Activated CD4-positive, alpha-beta T cell treated with anti-CD3 and anti-CD28 coated beads, Interleukin-2, amount 10 ng/mL, durations not matched to agents 7 days and 5 days (primary cell): ENCODE results near the gene MIPOL1. TPM values are rescaled to one million over a fixed set of nuclear protein-coding genes. Genes with fewer than 3 reads are reported as not detected.
A peak's percentile ranks its signal among the peaks of the same experiment; 100 is the strongest.
"Not testable (repeated sequence)": the region's sequence is repeated elsewhere in the genome, so short reads cannot be mapped to it uniquely, and the experiment has no call there.

Experiments
- CTCF ChIA-PET: fragments of 350-600 bp; sonication (Branson Sonifier 250); formaldehyde crosslinking; loops from one replicate; lab custom pipeline; 2021; ENCODE audit warnings: antibody characterized with exemption; lab: Charles Lee
- POLR2A ChIA-PET: fragments of 350-600 bp; sonication (Branson Sonifier 250); formaldehyde crosslinking; loops from one replicate; lab custom pipeline; 2021; ENCODE audit warnings: antibody characterized with exemption; lab: Charles Lee
- DNase-seq: peaks from one replicate; pipeline ENCODE4 v3.0.0-alpha.2; 2020
- H3K27ac Mint-ChIP-seq: one replicate; pipeline ENCODE4 v1.8.0; 2021; ENCODE audit warnings: mild to moderate bottlenecking, moderate library complexity, mixed read lengths
- H3K27me3 Mint-ChIP-seq: one replicate; pipeline ENCODE4 v1.8.0; 2021; ENCODE audit warnings: mixed read lengths
- H3K36me3 Mint-ChIP-seq: one replicate; pipeline ENCODE4 v1.8.0; 2021; ENCODE audit warnings: low read depth, mixed read lengths
- H3K4me1 Mint-ChIP-seq: one replicate; pipeline ENCODE4 v1.8.0; 2021; ENCODE audit warnings: mixed read lengths
- H3K4me3 Mint-ChIP-seq: one replicate; pipeline ENCODE4 v1.8.0; 2021; ENCODE audit warnings: mild to moderate bottlenecking, moderate library complexity, mixed read lengths
- H3K9me3 Mint-ChIP-seq: one replicate; pipeline ENCODE4 v1.8.0; 2021; ENCODE audit warnings: mixed read lengths
- total RNA-seq, 2 experiments: library from RNA; stranded (reverse); gene quantifications; one replicate each; pipeline ENCODE4 v1.2.3, GENCODE V29; 2021

The MIPOL1 gene
- total RNA-seq, 2 experiments from 2014 or later: not detected

DNA sequence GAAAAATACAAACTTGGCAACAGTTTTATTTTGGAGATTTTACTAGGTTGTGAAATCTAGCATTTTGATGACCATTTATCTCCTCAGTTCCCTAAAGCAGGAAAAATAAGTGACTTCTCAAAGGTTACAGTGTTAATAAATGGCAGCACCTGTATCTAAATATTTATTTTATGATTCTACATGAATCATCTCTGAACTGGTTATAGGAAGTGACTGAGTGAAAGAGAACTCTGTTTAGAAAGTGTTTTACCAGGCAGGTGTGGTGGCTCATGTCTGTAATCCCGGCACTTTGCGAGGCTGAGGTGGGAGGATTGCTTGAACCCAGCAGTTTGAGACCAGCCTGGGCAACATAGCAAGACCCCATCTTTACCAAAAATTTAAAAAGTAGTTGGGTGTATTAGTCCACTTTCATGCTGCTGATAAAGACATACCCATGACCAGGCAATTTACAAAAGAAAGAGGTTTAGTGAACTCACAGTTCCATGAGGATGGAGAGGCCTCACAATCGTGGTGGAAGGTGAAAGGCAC is 26.3 kb downstream of the MIPOL1 start:
- Mint-ChIP-seq H3K9me3 (peaks cover 17% of the 10 kb centered on the region), H3K27me3 (no peaks in the 10 kb centered on the region), H3K4me3 (no peak overlapping the region), H3K4me1 (no peaks in the 10 kb centered on the region), H3K36me3 (no peaks in the 10 kb centered on the region), H3K27ac (no peak overlapping the region)
- ChIA-PET CTCF (no interaction called here), POLR2A (no interaction called here)
- DNase-seq: no peak

GRCh38 chr14:37225668-37226067 is 27.9 kb downstream of the MIPOL1 start:
- H3K27ac Mint-ChIP-seq, H3K36me3 Mint-ChIP-seq, POLR2A ChIA-PET, CTCF ChIA-PET, H3K4me3 Mint-ChIP-seq, DNase-seq, H3K27me3 Mint-ChIP-seq, H3K4me1 Mint-ChIP-seq: not testable (repeated sequence)
- peaks cover 17% of the 10 kb centered on the region for H3K9me3 Mint-ChIP-seq

DNA sequence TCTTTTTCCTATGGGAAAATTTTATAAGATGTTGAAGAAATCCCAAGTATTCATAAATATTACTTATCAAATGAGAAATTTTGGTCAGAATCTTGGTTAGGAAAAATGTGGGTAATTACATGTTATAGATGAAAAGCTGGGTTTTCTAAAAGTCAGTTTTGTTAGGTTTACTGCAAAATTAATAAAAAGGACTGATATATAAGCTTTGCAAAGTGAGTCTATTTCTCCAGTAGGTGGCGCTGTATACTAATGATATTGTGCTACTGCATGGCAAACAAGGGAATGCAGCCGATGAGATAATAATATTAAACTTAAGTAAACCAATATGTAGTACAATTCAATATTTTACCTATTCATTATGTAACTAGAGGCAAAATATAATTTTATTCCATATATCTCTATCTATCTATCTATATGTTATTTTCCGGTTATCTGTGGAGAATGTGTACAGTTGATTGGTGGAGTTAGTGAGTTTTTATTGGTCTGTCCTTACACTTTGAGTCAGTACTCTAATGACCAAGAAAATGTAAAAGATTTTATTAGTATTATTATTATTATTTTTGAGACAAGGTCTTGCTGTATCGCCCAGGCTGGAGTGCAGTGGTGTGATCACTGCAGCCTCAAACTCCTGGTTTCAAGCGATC is 32.9 kb downstream of the MIPOL1 start:
- peaks cover 9% of the 10 kb centered on the region for H3K9me3 Mint-ChIP-seq
- CTCF ChIA-PET: interaction anchor here (0.5 kb wide), 1 partner anchor 21 kb away, joined by 3 read pairs; no protein-coding TSS in a partner anchor
- no peak overlapping the region for H3K4me3 Mint-ChIP-seq
- no peaks in the 10 kb centered on the region for H3K4me1 Mint-ChIP-seq
- no peak overlapping the region for H3K27ac Mint-ChIP-seq
- no peaks in the 10 kb centered on the region for H3K36me3 Mint-ChIP-seq
- POLR2A ChIA-PET: no interaction called here
- peak; percentile 46 for DNase-seq
- no peaks in the 10 kb centered on the region for H3K27me3 Mint-ChIP-seq

- H3K36me3 Mint-ChIP-seq: no peaks in the 10 kb centered on the region
- no peak for DNase-seq
- H3K9me3 Mint-ChIP-seq: no peaks in the 10 kb centered on the region
- no peaks in the 10 kb centered on the region for H3K4me1 Mint-ChIP-seq
- ChIA-PET CTCF (no interaction called here), POLR2A (no interaction called here)
- no peak overlapping the region for H3K27ac Mint-ChIP-seq
- H3K4me3 Mint-ChIP-seq: no peak overlapping the region
- no peaks in the 10 kb centered on the region for H3K27me3 Mint-ChIP-seq
Measured at GRCh38 chr14:37232907-37233481, 35.3 kb downstream of the MIPOL1 start.

GRCh38 chr14:37234222-37234621 is 36.5 kb downstream of the MIPOL1 start:
- Mint-ChIP-seq H3K9me3 (no peaks in the 10 kb centered on the region), H3K4me3 (no peak overlapping the region), H3K27me3 (no peaks in the 10 kb centered on the region), H3K36me3 (no peaks in the 10 kb centered on the region), H3K4me1 (no peaks in the 10 kb centered on the region), H3K27ac (no peak overlapping the region)
- ChIA-PET POLR2A (no interaction called here), CTCF (interaction anchor here (0.6 kb wide), 2 partner anchors 146 to 1325 kb away, joined by 3 to 5 read pairs; no protein-coding TSS in a partner anchor)
- DNase-seq: no peak

GRCh38 chr14:37236044-37236443 is 38.3 kb downstream of the MIPOL1 start:
- POLR2A ChIA-PET, H3K27me3 Mint-ChIP-seq, H3K4me1 Mint-ChIP-seq, CTCF ChIA-PET, H3K36me3 Mint-ChIP-seq, DNase-seq, H3K9me3 Mint-ChIP-seq, H3K4me3 Mint-ChIP-seq, H3K27ac Mint-ChIP-seq: not testable (repeated sequence)

DNA sequence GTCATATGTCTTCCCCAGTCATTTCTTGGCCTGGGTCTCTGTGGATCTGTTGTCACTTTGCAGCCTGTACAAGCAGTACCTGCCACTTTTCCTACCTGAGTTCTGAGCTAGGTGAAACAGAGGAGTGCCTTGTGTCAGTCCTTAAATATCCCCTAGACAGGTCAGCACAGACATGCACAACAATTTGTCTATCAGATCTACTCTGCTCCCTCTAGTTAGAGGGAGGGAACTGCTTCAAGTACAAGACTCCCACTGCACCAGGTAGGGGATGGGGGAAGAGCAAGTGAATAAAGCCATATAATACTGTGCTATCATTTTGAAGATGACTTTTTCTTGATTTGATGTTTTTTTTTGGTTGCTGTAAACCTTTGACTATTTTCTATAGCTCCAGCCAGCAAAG is 39.4 kb downstream of the MIPOL1 start:
- CTCF ChIA-PET: no interaction called here
- no peak overlapping the region for H3K27ac Mint-ChIP-seq
- POLR2A ChIA-PET: no interaction called here

DNA sequence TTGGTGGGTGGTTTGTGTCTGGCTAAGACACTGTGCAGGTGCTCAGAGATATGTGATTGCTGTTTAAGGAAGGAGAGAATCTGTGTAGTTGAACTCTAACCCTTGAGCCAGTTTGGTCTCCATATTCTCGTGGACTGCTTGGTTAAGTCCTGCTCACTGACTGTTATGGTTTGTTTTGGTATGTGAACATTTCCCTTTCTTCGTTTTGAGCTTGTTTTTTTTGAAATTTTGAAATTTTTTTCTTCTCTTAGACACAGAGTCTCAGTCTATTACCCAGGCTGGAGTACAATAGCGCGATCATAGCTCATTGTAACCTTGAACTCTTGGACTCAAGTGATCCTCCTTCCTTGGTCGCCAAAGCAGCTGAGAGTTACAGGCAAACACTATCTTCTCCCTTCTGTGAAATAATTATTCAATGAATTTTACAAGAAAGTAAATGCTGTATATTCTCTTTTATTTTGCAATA is 40.0 kb downstream of the MIPOL1 start:
- POLR2A ChIA-PET: no interaction called here
- Mint-ChIP-seq H3K27me3 (no peaks in the 10 kb centered on the region), H3K4me1 (no peaks in the 10 kb centered on the region), H3K4me3 (no peak overlapping the region), H3K27ac (no peak overlapping the region), H3K36me3 (no peaks in the 10 kb centered on the region), H3K9me3 (no peaks in the 10 kb centered on the region)
- no peak for DNase-seq
- CTCF ChIA-PET: no interaction called here

More for the DNA sequence above, 39.4 kb downstream of the MIPOL1 start:
- Mint-ChIP-seq H3K4me3 (no peak overlapping the region), H3K4me1 (no peaks in the 10 kb centered on the region), H3K36me3 (no peaks in the 10 kb centered on the region), H3K27me3 (no peaks in the 10 kb centered on the region), H3K9me3 (no peaks in the 10 kb centered on the region)
- no peak for DNase-seq

GRCh38 chr14:37241198-37241597 is 43.5 kb downstream of the MIPOL1 start:
- no peak overlapping the region for H3K4me3 Mint-ChIP-seq

DNA sequence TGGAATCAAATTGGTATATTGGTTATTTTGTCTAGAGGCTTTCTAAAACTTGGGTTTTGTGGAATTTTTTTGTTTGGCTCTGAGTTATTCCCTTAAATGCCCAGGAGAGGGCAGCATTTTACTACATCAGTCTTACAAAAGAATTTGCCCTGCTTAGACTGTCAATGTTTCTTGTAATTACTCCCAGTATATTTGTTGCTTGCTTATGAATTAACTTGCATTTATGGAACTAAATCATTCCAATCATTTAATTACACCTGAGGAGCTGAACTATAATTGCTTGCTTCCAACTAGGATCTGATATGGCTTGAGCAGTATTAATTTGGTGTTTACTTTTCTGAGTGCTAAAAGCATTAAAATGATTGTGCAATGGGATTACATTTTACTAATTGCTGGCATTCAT is 48.7 kb downstream of the MIPOL1 start:
- no peak for DNase-seq
- no peaks in the 10 kb centered on the region for H3K27me3 Mint-ChIP-seq

More at GRCh38 chr14:37241198-37241597, 43.5 kb downstream of the MIPOL1 start:
- no peak overlapping the region for H3K27ac Mint-ChIP-seq
- no peaks in the 10 kb centered on the region for H3K36me3 Mint-ChIP-seq
- H3K4me1 Mint-ChIP-seq: no peaks in the 10 kb centered on the region
- no peaks in the 10 kb centered on the region for H3K27me3 Mint-ChIP-seq
- no peaks in the 10 kb centered on the region for H3K9me3 Mint-ChIP-seq
- ChIA-PET POLR2A (no interaction called here), CTCF (no interaction called here)
- no peak for DNase-seq

DNA sequence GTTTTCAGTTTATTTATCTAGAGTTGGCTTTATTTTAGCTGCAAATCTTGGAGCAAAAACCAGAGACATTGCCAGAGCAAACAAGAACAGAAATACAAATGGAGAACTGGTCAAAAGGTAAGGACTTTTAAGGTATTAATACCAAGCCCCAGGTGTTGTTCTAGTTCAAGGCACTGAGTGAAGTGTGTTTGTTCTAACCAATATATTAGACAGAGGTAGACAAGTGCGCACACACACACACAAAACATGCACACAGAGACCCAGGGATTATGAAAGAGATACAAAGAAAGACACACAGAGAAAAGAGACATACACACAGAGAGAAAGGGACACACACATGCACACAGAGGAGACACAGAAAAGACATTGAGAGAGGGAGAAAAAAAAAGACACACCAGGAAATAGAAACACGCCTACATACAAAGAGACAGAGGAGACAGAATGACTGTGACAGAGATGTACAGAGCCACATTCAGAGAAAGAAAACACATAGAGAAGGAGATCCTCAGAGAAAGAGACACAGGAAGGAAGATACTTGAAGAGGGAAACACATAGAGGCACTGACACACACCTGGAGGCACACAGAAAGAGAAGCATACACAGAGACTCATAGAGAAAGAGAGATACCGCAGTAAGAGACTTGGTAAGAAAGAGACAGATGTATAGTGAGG is 50.2 kb downstream of the MIPOL1 start:
- Mint-ChIP-seq H3K4me3 (no peak overlapping the region), H3K9me3 (no peaks in the 10 kb centered on the region), H3K27me3 (no peaks in the 10 kb centered on the region), H3K27ac (no peak overlapping the region), H3K36me3 (no peaks in the 10 kb centered on the region), H3K4me1 (no peaks in the 10 kb centered on the region)
- ChIA-PET POLR2A (no interaction called here), CTCF (no interaction called here)
- DNase-seq: no peak

More for the DNA sequence above, 48.7 kb downstream of the MIPOL1 start:
- H3K27ac Mint-ChIP-seq: no peak overlapping the region
- CTCF ChIA-PET: interaction anchor here (1.0 kb wide), 1 partner anchor 1476 kb away, joined by 3 read pairs; no protein-coding TSS in a partner anchor
- no peaks in the 10 kb centered on the region for H3K36me3 Mint-ChIP-seq
- no peak overlapping the region for H3K4me3 Mint-ChIP-seq
- no peaks in the 10 kb centered on the region for H3K9me3 Mint-ChIP-seq
- POLR2A ChIA-PET: no interaction called here
- no peaks in the 10 kb centered on the region for H3K4me1 Mint-ChIP-seq

DNA sequence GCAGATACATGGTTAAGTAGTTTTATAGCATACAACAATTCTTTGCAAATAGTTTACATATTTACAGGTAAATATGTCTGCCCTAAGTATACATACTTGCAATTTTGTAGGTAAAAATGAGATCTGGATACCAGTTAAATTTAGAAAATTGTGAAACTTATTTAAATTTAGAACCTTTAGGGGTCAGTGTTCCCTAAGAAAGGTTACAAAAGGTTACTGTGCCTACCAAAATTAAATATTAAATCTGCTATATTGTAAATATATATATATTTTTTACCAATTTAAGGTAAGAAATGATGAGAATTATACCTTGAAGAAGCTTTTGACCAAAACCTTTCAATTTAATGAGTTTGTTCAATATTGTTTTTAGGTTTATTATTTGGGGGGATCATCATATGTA is 54.0 kb downstream of the MIPOL1 start:
- Mint-ChIP-seq H3K4me3 (no peak overlapping the region), H3K9me3 (no peaks in the 10 kb centered on the region), H3K27ac (no peak overlapping the region), H3K27me3 (no peaks in the 10 kb centered on the region), H3K4me1 (no peaks in the 10 kb centered on the region), H3K36me3 (no peaks in the 10 kb centered on the region)
- CTCF ChIA-PET: no interaction called here
- POLR2A ChIA-PET: no interaction called here
- no peak for DNase-seq

DNA sequence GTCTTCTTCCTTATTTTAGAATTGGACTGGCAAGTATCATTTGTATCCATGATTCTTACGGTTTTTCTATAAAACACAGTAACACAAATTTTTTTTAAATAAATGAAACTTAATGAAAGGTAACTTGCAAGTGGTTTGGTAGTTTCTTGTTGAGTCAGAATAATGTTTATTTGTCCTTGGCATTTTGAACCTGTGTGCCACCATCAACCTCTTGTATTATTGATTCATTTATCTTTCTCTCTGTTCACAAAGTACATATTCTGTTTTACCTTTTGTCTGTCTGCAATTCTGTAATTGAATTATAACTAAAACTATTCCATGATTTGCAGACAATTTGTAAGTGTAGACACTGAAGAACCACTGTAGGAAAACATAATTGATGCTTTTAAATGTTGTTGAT is 54.7 kb downstream of the MIPOL1 start:
- CTCF ChIA-PET: no interaction called here
- no peaks in the 10 kb centered on the region for H3K27me3 Mint-ChIP-seq
- no peak overlapping the region for H3K4me3 Mint-ChIP-seq
- no peaks in the 10 kb centered on the region for H3K4me1 Mint-ChIP-seq
- H3K9me3 Mint-ChIP-seq: no peaks in the 10 kb centered on the region
- no peak for DNase-seq
- H3K27ac Mint-ChIP-seq: no peak overlapping the region
- POLR2A ChIA-PET: no interaction called here
- no peaks in the 10 kb centered on the region for H3K36me3 Mint-ChIP-seq
